ENCODE measurements around the gene ENO3. TPM values are rescaled to one million over a fixed set of nuclear protein-coding genes. Genes with fewer than 3 reads are reported as not detected.

The ENO3 gene
- total and polyA plus RNA-seq, 10 of the 15 experiments (the other 5 are each of a cell fraction or from before 2014, with no cell fraction given): 6.8 to 28.4 (median 17.0) TPM

DNA sequence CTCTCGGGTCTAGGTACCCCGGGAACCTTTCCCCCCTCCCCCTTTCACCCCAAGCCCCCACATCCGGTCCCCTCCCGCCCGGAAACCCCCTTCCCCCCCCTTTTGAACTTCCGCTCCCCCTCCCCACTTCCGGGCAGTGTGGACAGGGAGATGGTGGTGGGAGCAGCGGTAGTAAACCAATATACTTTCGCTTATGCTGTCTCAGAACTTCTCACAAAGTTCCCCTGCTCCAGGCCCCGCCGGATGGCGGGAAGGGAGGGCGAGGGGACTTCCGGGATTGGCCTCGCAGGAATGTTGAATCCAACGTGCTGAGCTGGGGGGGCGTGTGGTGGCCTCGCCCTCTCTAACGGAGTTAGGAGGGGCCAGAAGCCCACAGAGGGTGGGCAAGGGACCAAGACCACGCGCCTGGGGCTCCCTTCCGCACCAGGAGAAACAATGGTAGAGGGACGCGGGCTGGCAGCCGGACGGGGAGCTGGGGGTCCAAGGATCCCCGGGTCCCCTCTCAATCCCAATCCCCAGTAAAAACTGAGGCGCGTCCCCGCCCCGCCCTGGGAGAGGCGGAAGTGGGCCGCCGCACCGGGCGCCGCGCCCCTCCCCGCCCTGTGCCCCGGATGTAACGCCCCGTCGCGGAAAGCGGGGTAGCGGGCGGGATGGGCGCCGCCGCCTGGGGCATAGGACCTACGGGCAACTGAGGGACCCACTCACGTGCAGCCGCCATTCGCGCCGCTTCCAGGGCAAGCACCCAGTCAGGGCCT lies 3.3 kb upstream of the ENO3 start:
- intact Hi-C loops (cut with micrococcal nuclease; ENCODE audit: unreplicated experiment): loop anchor here (2.0 kb wide), 1 partner anchor 49 kb away; the partner anchor contains the start of genes INCA1 and KIF1C
- in situ Hi-C loops (cut with MboI): no loop called here
- Histone ChIP-seq H3K4me2 (ENCODE audit: control insufficient read depth, insufficient read depth) (peak overlapping the region; percentile 50), H3K27ac (ENCODE audit: control insufficient read depth, insufficient read depth) (peak overlapping the region; percentile 100), H4K20me1 (ENCODE audit: control insufficient read depth, insufficient read depth) (peaks cover 5% of the 10 kb centered on the region), H3K79me2 (ENCODE audit: control insufficient read depth, insufficient read depth, low read length) (peaks cover 71% of the 10 kb centered on the region), H3K9me3 (replicated peaks; ENCODE audit: control insufficient read depth, insufficient read depth, low read length) (no peaks in the 10 kb centered on the region), H3K9ac (ENCODE audit: control insufficient read depth, insufficient read depth, low read length) (peak overlapping the region; percentile 100), H2AFZ (ENCODE audit: control insufficient read depth, low read depth, low read length) (no peak overlapping the region), H3K27me3 (replicated peaks in 1 of 2; ENCODE audit: control insufficient read depth in 2 of 2, insufficient read depth in 2 of 2, low read length in 1 of 2) (no peaks in the 10 kb centered on the region), H3K4me3 (peak overlapping the region; percentile 96), H3K4me1 (ENCODE audit: control insufficient read depth, insufficient read depth, low read length) (peaks cover 45% of the 10 kb centered on the region), H3K36me3 (ENCODE audit: control insufficient read depth in 2 of 2, insufficient read depth in 2 of 2, low read length in 1 of 2) (peaks cover 17 to 18% of the 10 kb centered on the region in 2 experiments)
- ChIA-PET SMC1A (ENCODE audit: uncharacterized antibody, unreplicated experiment) (interaction anchor here (7.1 kb wide), 1 partner anchor 19 kb away, joined by 50 read pairs; the partner anchor contains the start of gene SPAG7), POLR2A (interaction anchor here (0.8 to 17.5 kb wide), 5 partner anchors 8 to 115 kb away, joined by 3 to 272 read pairs (median 6); partner anchors contain the start of genes RNF167, SLC25A11 and SPAG7), RAD21 (ENCODE audit: unreplicated experiment) (interaction anchor here (0.7 to 9.8 kb wide), 6 partner anchors 8 to 245 kb away, joined by 3 to 73 read pairs (median 4); partner anchors contain the start of genes CAMTA2, CHRNE, RNF167 and SLC25A11), CTCF (interaction anchor here (1.0 to 3.3 kb wide), 4 partner anchors 19 to 70 kb away, joined by 3 to 13 read pairs (median 8); partner anchors contain the start of gene SPAG7)
- FAIRE-seq: no peak
- WGBS (ENCODE audit: insufficient coverage, insufficient replicate concordance, low lambda C conversion rate, missing lambda C conversion rate): under 1% methylated on average over 28 of the region's 56 CpGs
- no TSS peak for BruUV-seq (replicated peaks)
- peak; percentile 33 for ATAC-seq
- no peak for DNase-seq (ENCODE audit: low read depth, low spot score)
- TF ChIP-seq MXI1 (IDR thresholded peaks at IDR 0.05; ENCODE audit: low read depth, low read length) (no peak; the same call in 1 of the 2 replicates), SREBF2 (IDR thresholded peaks at IDR 0.05; ENCODE audit: low read length) (no peak), POU2F2 (IDR thresholded peaks at IDR 0.05; ENCODE audit: borderline replicate concordance, low read depth, low read length) (peak; percentile 43; the same call in 1 of the 3 replicates), LARP7 (IDR thresholded peaks at IDR 0.05) (peak; percentile 22; the same call in 1 of the 2 replicates), DPF2 (IDR thresholded peaks at IDR 0.05) (peak; percentile 70; the same call in 1 of the 2 replicates), POLR2AphosphoS2 (IDR thresholded peaks at IDR 0.05; ENCODE audit: low read depth, low read length) (peak; percentile 74; the same call in 1 of the 2 replicates), ZSCAN29 (IDR thresholded peaks at IDR 0.05) (peak; percentile 48; the same call in 1 of the 2 replicates), POLR2A (IDR thresholded peaks at IDR 0.05; ENCODE audit: low read depth, low read length) (peak; percentile 78), IKZF2 (IDR thresholded peaks at IDR 0.05) (peak; percentile 77 to 78), CHD4 (IDR thresholded peaks at IDR 0.05) (no peak), BHLHE40 (IDR thresholded peaks at IDR 0.05; ENCODE audit: borderline replicate concordance in 1 of 2, low read depth in 2 of 2, low read length in 1 of 2) (peak; percentile 53 to 92; a peak in 3 of 4 replicates), HCFC1 (IDR thresholded peaks at IDR 0.05; ENCODE audit: low read length) (peak; percentile 9; the same call in 1 of the 2 replicates), MEF2A (IDR thresholded peaks at IDR 0.05; ENCODE audit: insufficient read depth, low read depth, low read length) (no peak), SIX5 (IDR thresholded peaks at IDR 0.05; ENCODE audit: low read depth, low read length, severe bottlenecking) (peak; percentile 13), BRCA1 (IDR thresholded peaks at IDR 0.05; ENCODE audit: low read depth, low read length) (no peak), CBFB (IDR thresholded peaks at IDR 0.05; ENCODE audit: low read depth) (peak; percentile 51; the same call in 1 of the 2 replicates), SP1 (IDR thresholded peaks at IDR 0.05; ENCODE audit: low read depth, low read length) (no peak)
- TF ChIP-seq, protein P1, sequence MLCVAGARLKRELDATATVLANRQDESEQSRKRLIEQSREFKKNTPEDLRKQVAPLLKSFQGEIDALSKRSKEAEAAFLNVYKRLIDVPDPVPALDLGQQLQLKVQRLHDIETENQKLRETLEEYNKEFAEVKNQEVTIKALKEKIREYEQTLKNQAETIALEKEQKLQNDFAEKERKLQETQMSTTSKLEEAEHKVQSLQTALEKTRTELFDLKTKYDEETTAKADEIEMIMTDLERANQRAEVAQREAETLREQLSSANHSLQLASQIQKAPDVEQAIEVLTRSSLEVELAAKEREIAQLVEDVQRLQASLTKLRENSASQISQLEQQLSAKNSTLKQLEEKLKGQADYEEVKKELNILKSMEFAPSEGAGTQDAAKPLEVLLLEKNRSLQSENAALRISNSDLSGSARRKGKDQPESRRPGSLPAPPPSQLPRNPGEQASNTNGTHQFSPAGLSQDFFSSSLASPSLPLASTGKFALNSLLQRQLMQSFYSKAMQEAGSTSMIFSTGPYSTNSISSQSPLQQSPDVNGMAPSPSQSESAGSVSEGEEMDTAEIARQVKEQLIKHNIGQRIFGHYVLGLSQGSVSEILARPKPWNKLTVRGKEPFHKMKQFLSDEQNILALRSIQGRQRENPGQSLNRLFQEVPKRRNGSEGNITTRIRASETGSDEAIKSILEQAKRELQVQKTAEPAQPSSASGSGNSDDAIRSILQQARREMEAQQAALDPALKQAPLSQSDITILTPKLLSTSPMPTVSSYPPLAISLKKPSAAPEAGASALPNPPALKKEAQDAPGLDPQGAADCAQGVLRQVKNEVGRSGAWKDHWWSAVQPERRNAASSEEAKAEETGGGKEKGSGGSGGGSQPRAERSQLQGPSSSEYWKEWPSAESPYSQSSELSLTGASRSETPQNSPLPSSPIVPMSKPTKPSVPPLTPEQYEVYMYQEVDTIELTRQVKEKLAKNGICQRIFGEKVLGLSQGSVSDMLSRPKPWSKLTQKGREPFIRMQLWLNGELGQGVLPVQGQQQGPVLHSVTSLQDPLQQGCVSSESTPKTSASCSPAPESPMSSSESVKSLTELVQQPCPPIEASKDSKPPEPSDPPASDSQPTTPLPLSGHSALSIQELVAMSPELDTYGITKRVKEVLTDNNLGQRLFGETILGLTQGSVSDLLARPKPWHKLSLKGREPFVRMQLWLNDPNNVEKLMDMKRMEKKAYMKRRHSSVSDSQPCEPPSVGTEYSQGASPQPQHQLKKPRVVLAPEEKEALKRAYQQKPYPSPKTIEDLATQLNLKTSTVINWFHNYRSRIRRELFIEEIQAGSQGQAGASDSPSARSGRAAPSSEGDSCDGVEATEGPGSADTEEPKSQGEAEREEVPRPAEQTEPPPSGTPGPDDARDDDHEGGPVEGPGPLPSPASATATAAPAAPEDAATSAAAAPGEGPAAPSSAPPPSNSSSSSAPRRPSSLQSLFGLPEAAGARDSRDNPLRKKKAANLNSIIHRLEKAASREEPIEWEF (IDR thresholded peaks at IDR 0.05; ENCODE audit: insufficient replicate concordance, low read depth, low read length): no peak
